ENCODE data around the gene TRIM65.

Gene TRIM65

GRCh38 chr17:75881678-75882454, 14.9 kb downstream of the TRIM65 start:
- DNase-seq (ENCODE audit: low read depth, low spot score), result no peak

GRCh38 chr17:75880266-75880665, 16.5 kb downstream of the TRIM65 start:
- CTCF ChIA-PET, result interaction anchor here (0.7 to 3.3 kb wide), 4 partner anchors 10 to 32 kb away, joined by 3 to 32 read pairs (median 16); partner anchors contain the start of gene TRIM65
- POLR2A ChIA-PET, result no interaction called here
- H3K4me3 ChIP-seq (ENCODE audit: low read depth, low read length), result no peak overlapping the region
- no peak for TF ChIP-seq CTCF (IDR thresholded peaks at IDR 0.05; ENCODE audit: insufficient read depth, low read length, missing control alignments)
- DNase-seq (ENCODE audit: low read depth, low spot score), result no peak

More at GRCh38 chr17:75881678-75882454, 14.9 kb downstream of the TRIM65 start:
- no peak for TF ChIP-seq CTCF (IDR thresholded peaks at IDR 0.05; ENCODE audit: insufficient read depth, low read length, missing control alignments)
- ChIA-PET CTCF (interaction anchor here (1.3 to 1.4 kb wide), 3 partner anchors 20 to 38 kb away, joined by 3 to 5 read pairs (median 4); partner anchors contain the start of gene UNC13D), POLR2A (no interaction called here)
- no peak overlapping the region for H3K4me3 ChIP-seq (ENCODE audit: low read depth, low read length)

DNA sequence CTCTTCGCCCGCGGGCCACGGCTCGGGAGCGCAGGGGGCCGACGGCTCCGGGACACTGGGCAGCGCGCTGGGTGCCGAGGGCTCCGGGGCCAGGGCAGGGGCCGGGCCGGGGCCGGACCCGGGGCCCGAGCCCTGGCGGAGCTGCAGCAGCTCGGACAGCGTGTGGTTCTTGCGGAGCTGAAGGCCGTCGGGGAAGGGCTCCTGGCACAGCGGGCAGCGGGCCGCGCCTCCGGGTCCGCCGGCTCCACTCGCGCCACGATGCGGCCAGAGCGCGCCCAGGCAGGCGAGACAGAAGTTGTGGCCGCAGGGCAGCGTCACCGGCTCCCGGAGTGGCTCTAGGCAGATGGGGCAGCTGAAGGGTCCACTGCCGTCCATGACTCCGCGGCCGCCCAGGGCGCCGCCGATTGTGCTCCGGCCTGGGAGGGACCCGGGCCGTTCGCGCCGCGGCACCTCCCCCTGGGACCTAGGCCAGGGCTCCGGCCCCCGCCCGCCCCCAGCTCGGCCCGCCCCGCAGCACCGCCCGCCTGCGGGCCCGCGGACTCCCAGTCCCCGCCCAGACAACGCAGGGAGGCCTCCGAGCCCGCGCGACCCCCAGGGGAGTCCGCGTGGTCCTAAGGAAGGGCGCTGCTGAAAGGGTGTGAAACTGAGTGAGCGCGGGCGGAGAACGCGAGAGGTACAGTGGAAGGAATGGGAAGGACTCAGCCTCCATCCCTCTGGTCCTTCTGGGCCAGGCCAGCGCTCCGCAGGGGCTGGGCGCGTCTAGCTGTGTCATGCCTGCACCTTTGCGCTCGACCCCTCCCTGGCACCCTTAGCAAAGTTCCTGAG, 18.4 kb downstream of the TRIM65 start, which contains the start of gene TRIM47:
TSS of gene TRIM47 (minus strand) at position 408 of the 825 bp plus-strand sequence. CDS start at position 375, 33 bp downstream.
- peak within 1 kb of the TSS; percentile 57 for H3K4me3 ChIP-seq (ENCODE audit: low read depth, low read length)
- POLR2A ChIA-PET, result interaction anchor here (0.9 to 1.6 kb wide), 7 partner anchors 12 to 113 kb away, joined by 3 to 9 read pairs (median 4); partner anchors contain the start of genes MRPL38, TRIM65 and WBP2
- TF ChIP-seq CTCF (IDR thresholded peaks at IDR 0.05; ENCODE audit: insufficient read depth, low read length, missing control alignments), result peak; percentile 39
- DNase-seq (ENCODE audit: low read depth, low spot score), result no peak
- CTCF ChIA-PET, result interaction anchor here (0.7 to 3.5 kb wide), 17 partner anchors 7 to 135 kb away, joined by 3 to 32 read pairs (median 6); partner anchors contain the start of genes GALK1, TRIM65 and WBP2

GRCh38 chr17:75877752-75878173, 19.0 kb downstream of the TRIM65 start:
- POLR2A ChIA-PET, result interaction anchor here (0.7 to 1.6 kb wide), 7 partner anchors 13 to 113 kb away, joined by 3 to 9 read pairs (median 4); partner anchors contain the start of genes GALK1, MRPL38, TRIM65 and WBP2
- CTCF ChIA-PET, result interaction anchor here (0.6 to 3.5 kb wide), 16 partner anchors 8 to 131 kb away, joined by 3 to 32 read pairs (median 6); partner anchors contain the start of genes GALK1, TRIM65 and WBP2
- DNase-seq (ENCODE audit: low read depth, low spot score), result no peak
- H3K4me3 ChIP-seq (ENCODE audit: low read depth, low read length), result peak overlapping the region; percentile 57
- TF ChIP-seq CTCF (IDR thresholded peaks at IDR 0.05; ENCODE audit: insufficient read depth, low read length, missing control alignments), result peak; percentile 77

DNA sequence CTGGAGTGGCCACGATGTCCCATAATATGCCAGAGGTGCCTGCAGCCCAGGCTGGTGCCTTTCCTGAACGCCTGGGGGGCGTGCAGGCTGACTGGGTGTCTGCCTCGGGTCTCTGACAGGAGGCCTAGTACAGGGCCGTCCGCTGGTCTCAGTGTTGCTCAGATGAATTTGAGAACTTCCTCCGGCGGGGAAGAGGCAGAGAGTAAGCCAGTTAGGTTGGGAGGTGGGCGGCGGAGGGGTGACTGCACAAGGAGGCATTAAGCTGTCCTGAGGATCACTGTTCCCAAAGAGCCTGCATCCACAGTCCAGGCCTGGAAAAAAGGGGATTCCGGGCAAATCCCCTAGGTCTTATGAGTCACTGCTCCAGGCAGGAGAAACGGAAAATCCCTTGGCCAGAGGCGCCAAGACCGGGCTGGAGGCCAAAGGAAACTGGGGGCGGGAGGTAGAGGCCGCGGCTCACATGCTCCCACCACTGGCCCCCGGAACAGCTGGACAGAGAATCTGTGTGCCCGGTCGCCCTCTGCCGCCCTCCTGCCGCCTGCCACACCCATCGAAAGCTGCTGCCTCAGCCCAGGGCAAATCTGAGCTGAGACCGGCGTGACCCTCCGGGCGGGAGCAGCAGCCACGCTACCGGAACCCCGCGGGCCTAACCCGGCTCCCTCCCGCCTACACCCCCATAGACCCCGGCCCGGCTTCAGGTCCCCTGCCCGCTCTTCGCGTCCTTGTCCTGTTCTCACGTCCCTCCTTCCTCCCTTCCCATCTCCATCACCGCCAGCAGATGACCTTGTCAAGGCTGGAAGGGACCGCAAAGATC, 19.6 kb downstream of the TRIM65 start:
- H3K4me3 ChIP-seq (ENCODE audit: low read depth, low read length), result peak overlapping the region; percentile 57
- TF ChIP-seq CTCF (IDR thresholded peaks at IDR 0.05; ENCODE audit: insufficient read depth, low read length, missing control alignments), result peak; percentile 8
- POLR2A ChIA-PET, result interaction anchor here (0.7 to 1.6 kb wide), 5 partner anchors 12 to 112 kb away, joined by 3 to 9 read pairs (median 4); partner anchors contain the start of genes GALK1, MRPL38 and WBP2
- DNase-seq (ENCODE audit: low read depth, low spot score), result peak; percentile 73
- CTCF ChIA-PET, result interaction anchor here (0.6 to 3.5 kb wide), 17 partner anchors 8 to 130 kb away, joined by 3 to 32 read pairs (median 7); partner anchors contain the start of genes GALK1, TRIM65 and WBP2
